Heart right ventricle (tissue), 16 donors: ENCODE data around the gene HTR1D. TPM values are rescaled to one million over a fixed set of nuclear protein-coding genes. Genes with fewer than 3 reads are reported as not detected.

ENCODE experiments used
- ATAC-seq, 8 donors: fragments of 200-7000 bp; cut with Tn5 transposase; one replicate each; pipeline ENCODE4 v1.9.1; 2020; ENCODE audit warnings: mild to moderate bottlenecking in 8 of 8, moderate library complexity in 8 of 8, moderate number of reproducible peaks in 1 of 8
- DNase-seq, 2 donors: peaks; one replicate each; pipeline ENCODE4 v3.0.0-alpha.2; 2020
- H3K27ac ChIP-seq, 10 donors: fragments of 200-600 bp; sonication (generic) in 2 of 10; one replicate each; pipeline versions ENCODE4 v1.5.0 to v1.8.0; 2020 to 2022; ENCODE audit warnings: mild to moderate bottlenecking in 3 of 10
- H3K27me3 ChIP-seq, 7 donors: fragments of 200-600 bp; one replicate each; pipeline ENCODE4 v1.8.0; 2021 to 2022; ENCODE audit warnings: mild to moderate bottlenecking in 2 of 7
- H3K36me3 ChIP-seq, 9 donors: fragments of 200-600 bp; sonication (generic) in 1 of 9; one replicate each; pipeline versions ENCODE4 v1.5.0 to v1.8.0; 2020 to 2022; ENCODE audit warnings: mild to moderate bottlenecking in 2 of 9
- H3K4me1 ChIP-seq, 9 donors: fragments of 200-600 bp; sonication (generic) in 1 of 9; one replicate each; pipeline versions ENCODE4 v1.5.0 to v1.8.0; 2020 to 2022; ENCODE audit warnings: mild to moderate bottlenecking in 4 of 9
- H3K4me3 ChIP-seq, 10 donors: fragments of 200-600 bp; sonication (generic) in 2 of 10; one replicate each; pipeline versions ENCODE4 v1.5.0 to v1.8.0; 2020 to 2022; ENCODE audit warnings: mild to moderate bottlenecking in 7 of 10, moderate library complexity in 2 of 10
- H3K9me3 ChIP-seq, 11 donors: fragments of 200-600 bp in 10 of 11; sonication (generic) in 2 of 11; one replicate each; pipeline versions ENCODE4 v1.5.0 to v1.8.0; 2013 to 2022; ENCODE audit warnings: mild to moderate bottlenecking in 2 of 11, control low read depth in 1 of 11, moderate library complexity in 1 of 11
- WGBS, 2 donors: extraction: QIAGEN DNeasy Blood & Tissue Kit; methylation state at CpG; one replicate each; pipeline ENCODE4 v1.1.7; 2013; ENCODE audit warnings: inconsistent platforms in 1 of 2; 5-methylcytosine and 5-hydroxymethylcytosine counted together
- intact Hi-C, 10 donors: fragments of 100-400 bp; cut with DNase I; formaldehyde crosslinking; loops; one replicate each; pipeline versions ENCODE4 v1.11.1 to v1.14.2; 2022
- polyA plus RNA-seq, 2 donors: library from polyadenylated mRNA; stranded (reverse); fragments of 200-250 nt; gene quantifications; one replicate each; pipeline ENCODE4 v1.2.3, GENCODE V29; 2013
- total RNA-seq, 10 donors: library from RNA; stranded (reverse); fragmentation: NEBNext Ultra II Directional in 3 of 10; extraction: Animal tissue kit (Norgen Biotek cat#: 25700) in 3 of 10; gene quantifications; one replicate each; pipeline versions ENCODE4 v1.2.1 to v1.2.4, GENCODE V29; 2021 to 2023
- TF ChIP-seq, protein P1 (sequence below), 9 donors: fragments of 200-600 bp; sonication (generic) in 2 of 9; IDR thresholded peaks; one replicate each; pipeline versions ENCODE4 v1.5.0 to v1.8.0; 2021 to 2022; ENCODE audit warnings: antibody characterized with exemption in 9 of 9, mild to moderate bottlenecking in 5 of 9, moderate library complexity in 1 of 9
- donor health status: Arrhythmogenic right ventricular cardiomyopathy.
- donor health status: ischemic (EF 13 %, LVEDD 7.1; RV severe dilation, severe dysfunction).
- donor health status: healthy with polysubstance abuse.
- donor health status: DM: no; HTN: yes; CAD: no.
- donor health status: DM: no; HTN: no; CAD: no.
- donor health status: ischemic (EF 25% LVEDD 6.9; RV normal size, moderate dysfunction).
- donor health status: ischemic (EF 25% LVEDD 5.7; RV mildly dilated, moderate dysfunction).
- donor health status: healthy.
- donor health status: DM: yes; HTN: yes; CAD: no.
- donor health status: Ischemic cardiomyopathy.
- donor health status: ischemic (EF 35%, LVEDD 5.7; RV mildly dilated, moderate dysfunction).
- donor health status: nonischemic (EF 11% LVEDD 7.7; RV severe dilation, severe dysfunction).
- donor health status: DM: yes; HTN: yes; CAD: no.
- donor health status: PGD.
- donor health status: ischemic (EF 29% LVEDD 5.4; RV normal size, mild dysfunction).
- donor health status: nonischemic (EF 23%, LVEDD 6.1; RV moderate dilation, normal function).

HTR1D gene
- total and polyA plus RNA-seq, 12 donors: 0.01 to 0.07 TPM; not detected in 10

DNA sequence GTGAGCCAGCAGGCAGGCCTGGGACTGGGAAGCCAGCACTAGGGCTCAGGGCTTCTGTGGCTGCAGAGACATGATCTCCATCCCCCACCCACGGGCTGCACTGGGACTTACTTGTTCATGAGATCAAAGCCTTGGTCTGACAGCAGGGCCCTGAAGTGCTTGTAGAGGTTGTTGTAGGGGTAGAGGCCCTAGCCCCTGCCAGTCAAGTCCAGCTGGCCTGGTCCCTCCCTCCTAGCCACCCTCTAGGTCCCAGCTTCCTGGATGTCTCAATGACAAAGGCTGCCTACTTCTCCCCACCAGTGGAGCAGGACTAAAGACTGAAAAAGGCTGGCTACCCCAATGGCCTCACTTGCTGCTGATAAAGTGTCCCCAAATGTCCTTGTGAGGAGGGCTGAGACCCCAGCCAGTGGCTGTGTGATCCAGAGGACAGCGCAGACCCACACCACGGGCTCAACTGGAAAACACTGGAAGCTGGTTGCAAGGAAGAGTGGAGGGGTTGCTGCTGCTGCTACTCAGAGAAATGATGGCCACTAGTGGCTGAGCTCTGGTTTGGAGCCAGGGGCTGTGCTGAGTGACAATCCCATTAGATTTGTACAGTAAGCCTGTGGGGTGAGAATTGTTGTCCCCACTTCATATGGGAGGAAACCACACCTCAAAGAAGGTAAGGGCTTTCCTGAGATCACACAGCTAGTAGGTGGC lies 1.4 kb downstream of the HTR1D start:
- ATAC-seq (no peak), DNase-seq (no peak)
- H3K4me1 ChIP-seq: peaks cover 0 to 14% (median 6%) of the 10 kb centered on the region in 9 donors
- H3K36me3 ChIP-seq: no peaks in the 10 kb centered on the region
- TF ChIP-seq, protein P1, sequence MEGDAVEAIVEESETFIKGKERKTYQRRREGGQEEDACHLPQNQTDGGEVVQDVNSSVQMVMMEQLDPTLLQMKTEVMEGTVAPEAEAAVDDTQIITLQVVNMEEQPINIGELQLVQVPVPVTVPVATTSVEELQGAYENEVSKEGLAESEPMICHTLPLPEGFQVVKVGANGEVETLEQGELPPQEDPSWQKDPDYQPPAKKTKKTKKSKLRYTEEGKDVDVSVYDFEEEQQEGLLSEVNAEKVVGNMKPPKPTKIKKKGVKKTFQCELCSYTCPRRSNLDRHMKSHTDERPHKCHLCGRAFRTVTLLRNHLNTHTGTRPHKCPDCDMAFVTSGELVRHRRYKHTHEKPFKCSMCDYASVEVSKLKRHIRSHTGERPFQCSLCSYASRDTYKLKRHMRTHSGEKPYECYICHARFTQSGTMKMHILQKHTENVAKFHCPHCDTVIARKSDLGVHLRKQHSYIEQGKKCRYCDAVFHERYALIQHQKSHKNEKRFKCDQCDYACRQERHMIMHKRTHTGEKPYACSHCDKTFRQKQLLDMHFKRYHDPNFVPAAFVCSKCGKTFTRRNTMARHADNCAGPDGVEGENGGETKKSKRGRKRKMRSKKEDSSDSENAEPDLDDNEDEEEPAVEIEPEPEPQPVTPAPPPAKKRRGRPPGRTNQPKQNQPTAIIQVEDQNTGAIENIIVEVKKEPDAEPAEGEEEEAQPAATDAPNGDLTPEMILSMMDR (IDR thresholded peaks at IDR 0.05): no peak
- H3K4me3 ChIP-seq: no peak overlapping the region
- no peaks in the 10 kb centered on the region for H3K9me3 ChIP-seq
- no peak overlapping the region for H3K27ac ChIP-seq
- intact Hi-C loops: loop anchor here in 5 of 10 donors (5.0 to 10.0 kb wide), 2 partner anchors 59 to 61 kb away; no protein-coding TSS in a partner anchor
- 63 to 70% methylated on average over 3 of the region's 3 CpGs for WGBS, 2 donors
- H3K27me3 ChIP-seq: peaks cover 20 to 84% (median 61%) of the 10 kb centered on the region in 7 donors

- no peaks in the 10 kb centered on the region for H3K36me3 ChIP-seq
- H3K4me3 ChIP-seq: no peak overlapping the region
- WGBS, 2 donors: 89 to 92% methylated on average over 3 of the region's 3 CpGs
- ATAC-seq: no peak
- peaks cover 0 to 14% (median 6%) of the 10 kb centered on the region in 9 donors for H3K4me1 ChIP-seq
- TF ChIP-seq, protein P1 (IDR thresholded peaks at IDR 0.05): no peak
- intact Hi-C loops: loop anchor here in 5 of 10 donors (5.0 to 10.0 kb wide), 2 partner anchors 60 to 62 kb away; no protein-coding TSS in a partner anchor
- no peak for DNase-seq
- H3K9me3 ChIP-seq: no peaks in the 10 kb centered on the region
- H3K27ac ChIP-seq: no peak overlapping the region
- H3K27me3 ChIP-seq: peaks cover 20 to 88% (median 66%) of the 10 kb centered on the region in 7 donors
Observed at GRCh38 chr1:23215291-23215690, 2.0 kb downstream of the HTR1D start.

- Histone ChIP-seq H3K36me3 (no peaks in the 10 kb centered on the region), H3K27ac (no peak overlapping the region), H3K4me3 (no peak overlapping the region), H3K9me3 (no peaks in the 10 kb centered on the region), H3K4me1 (peaks cover 0 to 14% (median 6%) of the 10 kb centered on the region in 9 donors), H3K27me3 (peaks cover 20 to 95% (median 72%) of the 10 kb centered on the region in 7 donors)
- TF ChIP-seq, protein P1 (IDR thresholded peaks at IDR 0.05): no peak
- intact Hi-C loops: loop anchor here in 5 of 10 donors (5.0 to 10.0 kb wide), 2 partner anchors 60 to 63 kb away; no protein-coding TSS in a partner anchor
- DNase-seq (no peak), ATAC-seq (no peak)
- 94 to 96% methylated on average over 4 of the region's 4 CpGs for WGBS, 2 donors
Observed at GRCh38 chr1:23214640-23215039, 2.7 kb downstream of the HTR1D start.

GRCh38 chr1:23211955-23212354 lies 5.3 kb downstream of the HTR1D start:
- DNase-seq (no peak), ATAC-seq (no peak)
- WGBS, 2 donors: 44 to 53% methylated on average over 4 of the region's 4 CpGs

More at GRCh38 chr1:23211955-23212354, 5.3 kb downstream of the HTR1D start:
- TF ChIP-seq, protein P1 (IDR thresholded peaks at IDR 0.05): no peak
- intact Hi-C loops: loop anchor here in 3 of 10 donors (10.0 kb wide), 1 partner anchor 63 kb away; no protein-coding TSS in a partner anchor
- no peak overlapping the region for H3K4me3 ChIP-seq
- no peak overlapping the region for H3K27ac ChIP-seq
- peaks cover 0 to 6% (median 1%) of the 10 kb centered on the region in 9 donors for H3K4me1 ChIP-seq
- H3K27me3 ChIP-seq: peaks cover 12 to 75% (median 67%) of the 10 kb centered on the region in 7 donors
- no peaks in the 10 kb centered on the region for H3K9me3 ChIP-seq
- no peaks in the 10 kb centered on the region for H3K36me3 ChIP-seq
